K562 (cell line): ENCODE data around the gene TTC28. TPM values are rescaled to one million over a fixed set of nuclear protein-coding genes. Genes with fewer than 3 reads are reported as not detected.

Experiments used
- ATAC-seq: fragments of 200-7000 bp; cut with Tn5 transposase; 3 replicates; pipeline ENCODE4 v1.9.1; 2020; ENCODE audit warnings: moderate library complexity
- BruUV-seq: library from RNA; stranded (reverse); fragments of 400-500 nt; replicated peaks from 2 replicates; lab custom pipeline; 2021; lab: Mats Ljungman, UMichigan
- CTCF ChIA-PET: fragments of 300-600 bp; formaldehyde crosslinking; extraction: SDS; loops from one replicate; lab custom pipeline; 2021; ENCODE audit warnings: low intra/inter-chr PET ratio; lab: Yijun Ruan, JAX
- POLR2A ChIA-PET: fragments of 300-600, 350-650 bp; sonication (Branson Sonifier 250); formaldehyde crosslinking; extraction: SDS; loops from one replicate; lab custom pipeline; 2021; ENCODE audit warnings: antibody characterized with exemption, inconsistent platforms; lab: Yijun Ruan, JAX
- DNase-seq, 4 experiments: peaks; one replicate each; pipeline versions ENCODE4 v3.0.0 to v3.0.0-alpha.2; 2011 to 2018; ENCODE audit warnings: low spot score in 3 of 4, mixed read lengths in 3 of 4; ENCODE audit errors: extremely low read depth in 1 of 4
- FAIRE-seq: peaks from 2 replicates; lab custom pipeline; 2011; peaks lifted over from hg19 to GRCh38; lab: Jason Lieb, UNC
- H2AFZ ChIP-seq: 2 replicates; pipeline ENCODE4 v1.6.0; 2011; ENCODE audit warnings: low read depth, low read length, control low read depth, inconsistent platforms
- H3K27ac ChIP-seq: fragments of 200-600 bp; 3 replicates; pipeline ENCODE4 v1.8.0; 2011; ENCODE audit warnings: low read depth, mild to moderate bottlenecking, control low read depth, inconsistent platforms, low read length, moderate library complexity, mixed read lengths; ENCODE audit errors: extremely low read depth
- H3K27me3 ChIP-seq, 2 experiments: fragments of 300-600 bp in 1 of 2; 2 replicates in 1 of 2; 3 replicates in 1 of 2; pipeline versions ENCODE4 v1.6.0 to v1.8.0; 2011; ENCODE audit warnings: inconsistent platforms in 2 of 2, low read length in 2 of 2, mild to moderate bottlenecking in 1 of 2, mixed read lengths in 1 of 2, moderate library complexity in 1 of 2; ENCODE audit not compliant: control insufficient read depth in 2 of 2, insufficient read depth in 2 of 2
- H3K36me3 ChIP-seq: fragments of 300-600 bp; 3 replicates; pipeline ENCODE4 v1.8.0; 2011; ENCODE audit warnings: mild to moderate bottlenecking, low read length, inconsistent platforms; ENCODE audit not compliant: control insufficient read depth, insufficient read depth
- H3K4me1 ChIP-seq, 2 experiments: fragments of 200-600 bp in 1 of 2; replicated peaks in 1 of 2; 2 replicates in 1 of 2; 3 replicates in 1 of 2; pipeline versions ENCODE4 v1.5.1 to v1.8.0; 2011; ENCODE audit warnings: inconsistent platforms in 2 of 2, low read length in 2 of 2, mild to moderate bottlenecking in 1 of 2, mixed read lengths in 1 of 2, moderate library complexity in 1 of 2; ENCODE audit not compliant: control insufficient read depth in 2 of 2, insufficient read depth in 2 of 2
- H3K4me2 ChIP-seq: 2 replicates; pipeline ENCODE4 v1.6.1; 2011; ENCODE audit warnings: low read length, control low read depth, inconsistent platforms, mixed read lengths; ENCODE audit not compliant: insufficient read depth
- H3K4me3 ChIP-seq: fragments of 200-600 bp; sonication (generic), shearing (Covaris generic); 2 replicates; pipeline ENCODE4 v1.5.1; 2016; ENCODE audit warnings: control low read depth, inconsistent platforms
- H3K79me2 ChIP-seq: fragments of 200-600 bp; 3 replicates; pipeline ENCODE4 v1.8.0; 2011; ENCODE audit warnings: low read length, inconsistent platforms; ENCODE audit not compliant: control insufficient read depth, insufficient read depth
- H3K9ac ChIP-seq, 2 experiments: 2 replicates each; pipeline versions ENCODE4 v1.6.0 to v1.6.1; 2011; ENCODE audit warnings: low read depth in 2 of 2, low read length in 2 of 2, control low read depth in 1 of 2, inconsistent platforms in 1 of 2, mild to moderate bottlenecking in 1 of 2, mixed read lengths in 1 of 2; ENCODE audit not compliant: insufficient read depth in 1 of 2
- H3K9me1 ChIP-seq: one replicate; pipeline ENCODE4 v1.6.0; 2011; ENCODE audit warnings: inconsistent platforms, mild to moderate bottlenecking, low read length, moderate library complexity; ENCODE audit not compliant: control insufficient read depth, insufficient read depth
- H3K9me3 ChIP-seq: replicated peaks from 2 replicates; pipeline ENCODE4 v1.5.1; 2011; ENCODE audit warnings: low read depth, low read length, inconsistent platforms; ENCODE audit not compliant: control insufficient read depth, insufficient read depth
- H4K20me1 ChIP-seq: replicated peaks from 2 replicates; pipeline ENCODE4 v1.6.1; 2011; ENCODE audit warnings: low read length, inconsistent platforms, mixed read lengths; ENCODE audit not compliant: control insufficient read depth, insufficient read depth
- CCAR2 ChIP-seq: fragments of 200-400 bp; formaldehyde crosslinking; IDR thresholded peaks from 2 replicates; pipeline ENCODE4 v1.6.1; 2017; ENCODE audit warnings: mild to moderate bottlenecking, low read depth, low read length
- CHD4 ChIP-seq: fragments of 200-600 bp; sonication (generic); IDR thresholded peaks from 3 replicates; pipeline ENCODE4 v1.6.1; 2012; ENCODE audit warnings: low read depth, mild to moderate bottlenecking, mixed read lengths, low read length, inconsistent platforms; ENCODE audit not compliant: insufficient read depth, insufficient replicate concordance, poor library complexity, severe bottlenecking
- JUND ChIP-seq, 2 experiments: IDR thresholded peaks; 2 replicates in 1 of 2; 3 replicates in 1 of 2; pipeline ENCODE4 v1.6.1; 2011; ENCODE audit warnings: borderline replicate concordance in 2 of 2, low read depth in 2 of 2, low read length in 2 of 2, improper control_type of control experiment in 1 of 2, missing biosample characterization in 1 of 2, missing genetic modification characterization in 1 of 2, missing genetic modification reagents in 1 of 2
- SUPT5H ChIP-seq: fragments of 450-650 bp; IDR thresholded peaks from 2 replicates; pipeline ENCODE4 v1.6.1; 2016
- TFE3 ChIP-seq: fragments of 450-650 bp; formaldehyde crosslinking; IDR thresholded peaks from 2 replicates; pipeline ENCODE4 v1.4.0; 2020; ENCODE audit warnings: mild to moderate bottlenecking, mixed read lengths
- YBX1 ChIP-seq: fragments of 450-650 bp; IDR thresholded peaks from 2 replicates; pipeline ENCODE4 v1.7.1; 2016; ENCODE audit warnings: mild to moderate bottlenecking
- ZNF354B ChIP-seq: fragments of 250-450 bp; sonication (Bioruptor Pico); IDR thresholded peaks from 2 replicates; pipeline ENCODE4 v1.4.0; 2020
- WGBS: fragments of 100-300 bp; shearing (Covaris generic); methylation state at CpG from one replicate; pipeline ENCODE4 v1.1.6; 2016; ENCODE audit warnings: low coverage, mixed read lengths; ENCODE audit not compliant: insufficient coverage; ENCODE audit errors: missing lambda C conversion rate; 5-methylcytosine and 5-hydroxymethylcytosine counted together
- in situ Hi-C: fragments of 300-500 bp; cut with MboI; formaldehyde crosslinking; loops from 4 replicates; pipeline ENCODE4 v1.15.0; 2018; ENCODE audit warnings: inconsistent platforms, mixed read lengths
- intact Hi-C: fragments of 100-400 bp; cut with micrococcal nuclease; formaldehyde crosslinking; loops from 2 replicates; pipeline ENCODE4 v1.14.2; 2022
- polyA plus RNA-seq, 8 experiments: library from polyadenylated mRNA; depleted of rRNA in 4 of 8; stranded (reverse) in 5 of 8; unstranded in 3 of 8; fragments of >200 nt; fragmentation: Nextera tagmentation in 2 of 8; fragmentation: Illumina TruSeq in 1 of 8; extraction: Ambion mirVana in 2 of 8; extraction: Trizol in 1 of 8; gene quantifications; 2 replicates each; pipeline versions ENCODE4 v1.2.1 to v1.2.3, GENCODE V29; 2011 to 2014; ENCODE audit warnings: inconsistent platforms in 1 of 8, missing spikeins in 1 of 8
- total RNA-seq, 7 experiments: library from RNA; depleted of rRNA in 6 of 7; stranded (reverse); fragments of >200 nt in 6 of 7; fragmentation: Illumina TruSeq in 2 of 7; extraction: Trizol in 2 of 7; gene quantifications; 2 replicates each; pipeline versions ENCODE4 v1.2.1 to v1.2.3, GENCODE V29; 2011 to 2021; ENCODE audit warnings: low replicate concordance in 1 of 7

Gene TTC28
- total and polyA plus RNA-seq, 9 of the 15 experiments (the other 6 are each of a cell fraction or from before 2014, with no cell fraction given), result 0.22 to 10.7 (median 3.1) TPM

DNA sequence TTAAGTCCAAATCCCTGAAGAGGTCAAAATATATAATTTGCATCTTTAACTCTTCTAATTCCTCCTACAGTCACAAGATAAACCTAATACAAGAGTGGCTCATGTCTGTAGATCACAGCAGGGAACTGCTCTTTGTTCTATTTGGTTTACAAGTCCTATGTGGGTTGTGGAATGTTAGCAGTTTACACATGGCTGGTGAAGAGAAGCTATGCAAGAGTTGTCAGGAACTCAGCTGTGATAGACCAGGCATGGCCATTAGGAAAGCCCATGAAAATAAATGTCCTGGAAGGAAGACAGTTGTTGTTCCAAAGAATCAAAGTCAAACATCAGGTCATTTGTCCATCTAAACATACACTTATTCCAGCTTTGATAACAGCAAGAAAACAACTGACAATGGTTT lies 448.2 kb downstream of the TTC28 start (continued):
- TF ChIP-seq ZNF354B (CRISPR knock-in tag), result no peak
- no peak for TF ChIP-seq YBX1
- TF ChIP-seq CHD4, result no peak
- no peak for TF ChIP-seq TFE3
- TF ChIP-seq JUND (IDR thresholded peaks at IDR 0.05; ENCODE audit: borderline replicate concordance, low read depth, low read length), result no peak
- no peak for TF ChIP-seq JUND (tag; IDR thresholded peaks at IDR 0.05; ENCODE audit: borderline replicate concordance, low read depth, low read length)
- TF ChIP-seq CCAR2, result no peak

GRCh38 chr22:28230671-28231070 lies 449.0 kb downstream of the TTC28 start:
- H3K4me2 ChIP-seq, result no peak overlapping the region
- H2AFZ ChIP-seq, result no peak overlapping the region
- DNase-seq, result no peak
- intact Hi-C loops, result no loop called here
- in situ Hi-C loops, result no loop called here
- H3K36me3 ChIP-seq, result no peaks in the 10 kb centered on the region
- ChIA-PET CTCF (no interaction called here), POLR2A (interaction anchor here (0.6 kb wide), 1 partner anchor 75 kb away, joined by 3 read pairs; no protein-coding TSS in a partner anchor)
- no peak for FAIRE-seq
- H3K4me1 ChIP-seq, result no peaks in the 10 kb centered on the region
- no TSS peak for BruUV-seq
- 56% methylated on average over 1 of the region's 1 CpG for WGBS
- no peak overlapping the region for H3K4me3 ChIP-seq
- no peak overlapping the region for H3K27ac ChIP-seq
- H3K9me3 ChIP-seq, result no peaks in the 10 kb centered on the region
- H3K9ac ChIP-seq, result no peak overlapping the region
- no peaks in the 10 kb centered on the region for H3K27me3 ChIP-seq
- no peaks in the 10 kb centered on the region for H4K20me1 ChIP-seq
- TF ChIP-seq SUPT5H, result no peak
- ATAC-seq, result no peak
- no peaks in the 10 kb centered on the region for H3K79me2 ChIP-seq
- no peaks in the 10 kb centered on the region for H3K9me1 ChIP-seq
